BLaER1 treated with 17β-estradiol and CSF1 and Interleukin-3, amounts not matched to agents 10 nM and 100 nM (cell line): ENCODE results near the gene GPC5.

ENCODE experiments used
- H3K27ac ChIP-seq, 11 experiments: shearing (Covaris generic); formaldehyde crosslinking; 2 replicates each; pipeline ENCODE4 v1.8.1; 2022
- H3K27me3 ChIP-seq, 11 experiments: shearing (Covaris generic); formaldehyde crosslinking; 2 replicates each; pipeline ENCODE4 v1.8.1; 2022
- H3K36me3 ChIP-seq, 11 experiments: shearing (Covaris generic); formaldehyde crosslinking; 2 replicates each; pipeline ENCODE4 v1.8.1; 2022
- H3K4me1 ChIP-seq, 10 experiments: shearing (Covaris generic); formaldehyde crosslinking; 2 replicates each; pipeline ENCODE4 v1.8.1; 2022
- H3K4me2 ChIP-seq, 11 experiments: shearing (Covaris generic); formaldehyde crosslinking; 2 replicates each; pipeline ENCODE4 v1.8.1; 2022
- H3K4me3 ChIP-seq, 10 experiments: shearing (Covaris generic); formaldehyde crosslinking; 2 replicates each; pipeline ENCODE4 v1.8.1; 2022
- H3K9ac ChIP-seq, 11 experiments: shearing (Covaris generic); formaldehyde crosslinking; 2 replicates each; pipeline ENCODE4 v1.8.1; 2022
- H3K9me3 ChIP-seq, 11 experiments: shearing (Covaris generic); formaldehyde crosslinking; replicated peaks in 1 of 11; 2 replicates each; pipeline ENCODE4 v1.8.1; 2022
- H4K20me1 ChIP-seq, 11 experiments: shearing (Covaris generic); formaldehyde crosslinking; 2 replicates each; pipeline ENCODE4 v1.8.1; 2022
- Cebpa-rat ChIP-seq, 11 experiments: shearing (Covaris generic); IDR thresholded peaks; 2 replicates each; pipeline ENCODE4 v1.8.1; 2022

GPC5 gene

DNA sequence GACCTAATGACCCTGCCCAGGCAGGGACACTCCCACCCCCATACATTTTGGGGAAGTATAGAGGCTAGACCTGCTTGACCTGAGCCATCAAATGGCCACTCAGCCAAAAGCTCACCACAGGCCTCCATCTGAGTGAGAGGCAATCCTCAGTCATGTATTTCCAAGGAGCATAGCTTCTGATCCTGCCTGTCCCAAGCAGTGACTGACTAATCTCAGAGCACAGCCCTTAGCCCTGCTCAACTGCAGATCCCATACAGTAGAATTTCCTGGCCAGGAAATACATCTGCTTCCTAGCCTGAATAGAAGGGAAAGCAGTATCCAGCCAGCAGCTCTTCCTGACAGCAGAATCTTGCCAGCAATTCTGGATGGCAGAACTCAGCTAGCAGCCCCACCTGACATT is 947.6 kb downstream of the GPC5 start:
- H3K36me3 ChIP-seq = no peaks in the 10 kb centered on the region
- no peak overlapping the region for H3K4me3 ChIP-seq
- H3K9ac ChIP-seq = no peak overlapping the region
- H3K27ac ChIP-seq = no peak overlapping the region; a peak in 1 of 22 replicates
- TF ChIP-seq Cebpa-rat (IDR thresholded peaks at IDR 0.05) = no peak
- H3K4me2 ChIP-seq = peak overlapping the region in 2 of 11 experiments; percentile 17 to 34; a peak in 1 of 22 replicates
- no peaks in the 10 kb centered on the region for H3K27me3 ChIP-seq
- H3K9me3 ChIP-seq = peaks cover 0 to 23% (median 7%) of the 10 kb centered on the region in 11 experiments; a peak in 11 of 22 replicates
- peaks cover 0 to 24% (median 0%) of the 10 kb centered on the region in 10 experiments; a peak in 3 of 20 replicates for H3K4me1 ChIP-seq
- H4K20me1 ChIP-seq = no peaks in the 10 kb centered on the region

GRCh38 chr13:92354583-92354982 is 956.2 kb downstream of the GPC5 start:
- TF ChIP-seq Cebpa-rat (IDR thresholded peaks at IDR 0.05) = no peak
- Histone ChIP-seq H3K4me3 (no peak overlapping the region), H3K27me3 (no peaks in the 10 kb centered on the region), H3K4me1 (peaks cover 0 to 15% (median 0%) of the 10 kb centered on the region in 10 experiments; a peak in 1 of 20 replicates), H3K9ac (no peak overlapping the region), H3K9me3 (peaks cover 7 to 27% (median 16%) of the 10 kb centered on the region in 11 experiments; a peak in 20 of 22 replicates), H3K4me2 (no peak overlapping the region), H3K27ac (no peak overlapping the region), H4K20me1 (no peaks in the 10 kb centered on the region), H3K36me3 (no peaks in the 10 kb centered on the region)

DNA sequence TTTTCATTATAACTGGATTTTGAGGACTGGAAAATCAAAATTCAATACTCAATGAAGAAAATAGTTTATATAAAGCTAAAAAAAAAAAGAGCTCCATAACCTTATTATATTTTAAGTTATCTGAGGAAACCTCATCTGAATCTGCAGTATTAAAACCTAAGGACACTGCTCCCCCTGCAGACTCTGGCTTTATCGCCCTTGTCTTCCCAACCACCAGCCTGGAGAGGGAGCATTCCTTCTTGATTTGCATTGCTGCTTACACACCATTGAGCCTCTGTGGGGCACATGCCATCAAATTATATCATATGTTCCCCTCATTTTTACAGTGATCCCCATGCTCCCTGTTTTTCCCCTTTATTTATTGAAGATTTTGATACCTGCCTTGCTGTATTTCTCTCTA is 956.8 kb downstream of the GPC5 start:
- H3K27ac ChIP-seq = no peak overlapping the region
- H3K36me3 ChIP-seq = no peaks in the 10 kb centered on the region
- no peak overlapping the region for H3K4me3 ChIP-seq
- H3K9ac ChIP-seq = no peak overlapping the region
- no peak overlapping the region for H3K4me2 ChIP-seq
- TF ChIP-seq Cebpa-rat (IDR thresholded peaks at IDR 0.05) = no peak
- no peaks in the 10 kb centered on the region for H3K27me3 ChIP-seq
- peaks cover 0 to 15% (median 0%) of the 10 kb centered on the region in 10 experiments; a peak in 1 of 20 replicates for H3K4me1 ChIP-seq
- H3K9me3 ChIP-seq = peaks cover 7 to 29% (median 16%) of the 10 kb centered on the region in 11 experiments; a peak in 20 of 22 replicates
- H4K20me1 ChIP-seq = no peaks in the 10 kb centered on the region

DNA sequence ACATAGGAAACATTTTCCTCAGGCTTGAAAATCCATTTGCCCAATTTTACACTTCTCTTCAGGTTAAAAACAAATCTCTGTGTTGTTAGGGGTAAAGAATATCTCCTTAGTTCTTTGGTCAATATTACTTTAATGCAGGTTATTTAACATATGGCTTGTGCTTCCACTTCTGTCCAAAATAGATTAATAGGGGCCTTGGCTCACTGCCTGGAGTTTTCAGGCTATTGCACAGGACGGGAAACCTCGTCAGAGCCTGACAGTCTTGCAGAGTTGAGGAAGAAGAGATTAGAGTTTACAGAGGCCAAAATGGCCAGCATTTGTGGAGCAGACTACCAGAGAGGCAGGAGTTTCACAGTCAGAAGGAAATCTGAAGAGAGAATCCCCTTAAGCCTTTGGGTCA is 964.3 kb downstream of the GPC5 start:
- Histone ChIP-seq H3K9me3 (peaks cover 7 to 22% (median 14%) of the 10 kb centered on the region in 11 experiments; a peak in 20 of 22 replicates), H3K4me1 (peaks cover 0 to 15% (median 0%) of the 10 kb centered on the region in 10 experiments; a peak in 1 of 20 replicates), H4K20me1 (no peaks in the 10 kb centered on the region), H3K4me3 (no peak overlapping the region), H3K27me3 (no peaks in the 10 kb centered on the region), H3K36me3 (no peaks in the 10 kb centered on the region), H3K9ac (no peak overlapping the region), H3K4me2 (no peak overlapping the region), H3K27ac (no peak overlapping the region)
- no peak for TF ChIP-seq Cebpa-rat (IDR thresholded peaks at IDR 0.05)

- 0 out of 22 replicates have a peak, but pooled peaks cover 0 to 4% (median 0%) of the 10 kb centered on the region in 11 experiments for H3K9me3 ChIP-seq
- no peak for TF ChIP-seq Cebpa-rat (IDR thresholded peaks at IDR 0.05)
- H3K27ac ChIP-seq = no peak overlapping the region
- no peaks in the 10 kb centered on the region for H3K27me3 ChIP-seq
- H3K9ac ChIP-seq = no peak overlapping the region
- H4K20me1 ChIP-seq = no peaks in the 10 kb centered on the region
- H3K4me1 ChIP-seq = no peaks in the 10 kb centered on the region
- H3K36me3 ChIP-seq = no peaks in the 10 kb centered on the region
- no peak overlapping the region for H3K4me3 ChIP-seq
- no peak overlapping the region for H3K4me2 ChIP-seq
These were observed 967.5 kb downstream of the GPC5 start for GRCh38 chr13:92365904-92366303.

DNA sequence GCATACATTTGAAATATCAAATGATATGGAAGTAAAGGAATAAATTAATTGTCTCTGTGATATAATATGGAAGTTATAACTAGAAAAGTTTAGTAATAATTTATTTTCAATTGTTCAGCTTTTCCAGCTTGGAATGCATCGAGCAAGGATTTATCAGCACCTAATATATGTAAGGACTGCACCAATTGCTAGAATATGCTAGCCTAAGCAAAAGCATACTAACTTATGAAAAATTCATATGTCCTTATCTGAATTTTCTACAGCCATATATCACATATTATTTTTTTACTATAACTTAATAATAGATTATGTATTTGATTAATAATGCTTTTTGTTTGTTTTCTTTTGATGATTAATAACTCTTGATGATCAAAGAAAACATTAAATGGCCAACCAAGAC is 979.0 kb downstream of the GPC5 start:
- no peak overlapping the region for H3K9ac ChIP-seq
- no peak overlapping the region for H3K4me2 ChIP-seq
- no peak overlapping the region for H3K4me3 ChIP-seq
- no peak overlapping the region for H3K27ac ChIP-seq
- H3K9me3 ChIP-seq = peaks cover 0 to 12% (median 0%) of the 10 kb centered on the region in 11 experiments; a peak in 2 of 22 replicates
- H3K27me3 ChIP-seq = no peaks in the 10 kb centered on the region
- H3K4me1 ChIP-seq = no peaks in the 10 kb centered on the region; a peak in 1 of 20 replicates
- no peaks in the 10 kb centered on the region for H3K36me3 ChIP-seq
- H4K20me1 ChIP-seq = no peaks in the 10 kb centered on the region
- TF ChIP-seq Cebpa-rat (IDR thresholded peaks at IDR 0.05) = no peak

GRCh38 chr13:92379371-92379770 is 981.0 kb downstream of the GPC5 start:
- no peak overlapping the region for H3K4me3 ChIP-seq
- H4K20me1 ChIP-seq = no peaks in the 10 kb centered on the region
- H3K4me2 ChIP-seq = peak overlapping the region in 1 of 11 experiments; percentile 29; a peak in 2 of 22 replicates
- H3K9me3 ChIP-seq = peaks cover 0 to 12% (median 0%) of the 10 kb centered on the region in 11 experiments; a peak in 2 of 22 replicates
- no peak overlapping the region for H3K9ac ChIP-seq
- no peaks in the 10 kb centered on the region for H3K27me3 ChIP-seq
- no peak overlapping the region for H3K27ac ChIP-seq
- H3K36me3 ChIP-seq = no peaks in the 10 kb centered on the region
- TF ChIP-seq Cebpa-rat (IDR thresholded peaks at IDR 0.05) = no peak
- no peaks in the 10 kb centered on the region; a peak in 1 of 20 replicates for H3K4me1 ChIP-seq

DNA sequence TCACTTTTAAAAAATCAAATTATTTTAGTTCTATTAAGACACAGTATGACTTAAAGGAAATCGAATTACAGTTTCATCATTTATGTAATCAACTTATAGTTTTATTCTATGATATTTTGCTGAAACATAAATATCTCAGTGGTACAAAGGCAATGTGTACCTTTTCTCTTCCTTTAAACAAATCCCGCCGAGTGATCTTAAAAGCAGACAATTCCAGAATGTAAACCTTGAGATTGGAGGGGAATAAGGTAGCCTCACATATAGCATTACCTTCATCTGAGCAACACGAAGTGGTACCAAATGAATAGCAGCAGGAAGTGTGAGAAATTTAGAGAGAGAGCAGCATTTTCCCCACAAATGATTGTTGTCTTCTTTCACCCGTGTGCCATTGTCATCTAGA is 986.0 kb downstream of the GPC5 start:
- H3K4me2 ChIP-seq = no peak overlapping the region
- no peaks in the 10 kb centered on the region for H3K36me3 ChIP-seq
- peaks cover 0 to 9% (median 0%) of the 10 kb centered on the region in 11 experiments; a peak in 2 of 22 replicates for H3K9me3 ChIP-seq
- H3K4me3 ChIP-seq = no peak overlapping the region
- H4K20me1 ChIP-seq = no peaks in the 10 kb centered on the region
- no peak overlapping the region for H3K9ac ChIP-seq
- TF ChIP-seq Cebpa-rat (IDR thresholded peaks at IDR 0.05) = no peak
- H3K4me1 ChIP-seq = no peaks in the 10 kb centered on the region; a peak in 1 of 20 replicates
- H3K27me3 ChIP-seq = no peaks in the 10 kb centered on the region
- H3K27ac ChIP-seq = no peak overlapping the region

GRCh38 chr13:92387245-92387644 is 988.8 kb downstream of the GPC5 start:
- H3K27ac ChIP-seq = no peak overlapping the region
- no peaks in the 10 kb centered on the region for H3K9me3 ChIP-seq
- H3K36me3 ChIP-seq = no peaks in the 10 kb centered on the region
- H4K20me1 ChIP-seq = no peaks in the 10 kb centered on the region
- no peak overlapping the region for H3K4me3 ChIP-seq
- H3K4me2 ChIP-seq = no peak overlapping the region
- TF ChIP-seq Cebpa-rat (IDR thresholded peaks at IDR 0.05) = no peak
- H3K27me3 ChIP-seq = no peaks in the 10 kb centered on the region
- H3K4me1 ChIP-seq = no peaks in the 10 kb centered on the region
- no peak overlapping the region for H3K9ac ChIP-seq

GRCh38 chr13:92390217-92390616 is 991.8 kb downstream of the GPC5 start:
- TF ChIP-seq Cebpa-rat (IDR thresholded peaks at IDR 0.05) = no peak
- no peak overlapping the region for H3K27ac ChIP-seq
- no peaks in the 10 kb centered on the region for H3K4me1 ChIP-seq
- no peak overlapping the region for H3K9ac ChIP-seq
- no peaks in the 10 kb centered on the region for H3K36me3 ChIP-seq
- no peaks in the 10 kb centered on the region for H4K20me1 ChIP-seq
- no peaks in the 10 kb centered on the region for H3K9me3 ChIP-seq
- H3K4me2 ChIP-seq = no peak overlapping the region
- no peaks in the 10 kb centered on the region for H3K27me3 ChIP-seq
- no peak overlapping the region for H3K4me3 ChIP-seq
